ENCODE measurements around the gene RO60. TPM values are rescaled to one million over a fixed set of nuclear protein-coding genes. Genes with fewer than 3 reads are reported as not detected.

Gene RO60
- total RNA-seq, 1 donor from 2014 or later, result 144 TPM

DNA sequence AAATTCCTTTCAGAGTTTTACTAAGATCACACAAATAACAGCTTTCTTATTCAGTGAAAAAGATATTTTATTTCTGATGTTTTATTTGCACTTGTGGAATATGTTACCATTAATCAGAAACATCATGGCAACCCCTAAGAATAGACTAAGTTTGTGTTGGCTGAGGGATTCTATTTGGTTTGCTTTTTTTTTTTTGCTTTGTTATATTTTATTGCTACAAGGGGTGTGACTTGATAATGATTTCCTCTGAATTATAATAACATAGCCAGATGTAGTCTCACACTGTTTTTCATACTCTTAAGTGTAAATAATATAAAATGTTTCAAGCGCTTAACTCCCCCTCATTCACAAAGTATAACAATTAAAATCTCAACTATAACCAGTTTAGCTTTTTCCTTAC lies 25.9 kb downstream of the RO60 start:
- H3K9me3 Mint-ChIP-seq (ENCODE audit: unreplicated experiment), result no peaks in the 10 kb centered on the region
- H3K4me1 Mint-ChIP-seq (ENCODE audit: unreplicated experiment), result no peaks in the 10 kb centered on the region
- H3K36me3 Mint-ChIP-seq (ENCODE audit: low read depth, unreplicated experiment), result peaks cover 24% of the 10 kb centered on the region
- H3K27ac Mint-ChIP-seq (ENCODE audit: unreplicated experiment), result no peak overlapping the region
- H3K4me3 Mint-ChIP-seq (ENCODE audit: unreplicated experiment), result no peak overlapping the region
- DNase-seq (ENCODE audit: low spot score), result no peak
- no peaks in the 10 kb centered on the region for H3K27me3 Mint-ChIP-seq (ENCODE audit: unreplicated experiment)
- TF ChIP-seq CTCF (IDR thresholded peaks at IDR 0.05; ENCODE audit: unreplicated experiment), result no peak

DNA sequence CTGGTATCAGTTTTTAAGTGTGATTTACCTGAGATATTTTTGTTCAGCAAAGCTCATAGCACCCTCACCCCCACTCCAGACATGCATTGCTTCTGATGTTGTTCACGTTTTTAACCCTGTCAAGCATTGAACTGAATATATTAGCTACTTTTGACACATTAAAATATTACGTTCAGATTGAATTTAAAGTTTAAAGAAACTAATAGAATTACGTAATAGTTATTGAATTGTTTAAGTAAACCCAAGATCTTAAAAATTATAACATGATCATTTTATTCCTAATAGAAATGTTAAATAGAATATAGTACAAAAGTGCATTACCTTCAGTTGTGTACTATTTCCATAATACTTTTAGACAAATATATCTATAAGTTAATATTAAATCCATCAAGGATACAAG lies 26.9 kb downstream of the RO60 start:
- Mint-ChIP-seq H3K4me3 (ENCODE audit: unreplicated experiment) (no peak overlapping the region), H3K36me3 (ENCODE audit: low read depth, unreplicated experiment) (peaks cover 23% of the 10 kb centered on the region), H3K27ac (ENCODE audit: unreplicated experiment) (no peak overlapping the region), H3K4me1 (ENCODE audit: unreplicated experiment) (no peaks in the 10 kb centered on the region), H3K9me3 (ENCODE audit: unreplicated experiment) (no peaks in the 10 kb centered on the region), H3K27me3 (ENCODE audit: unreplicated experiment) (no peaks in the 10 kb centered on the region)
- DNase-seq (ENCODE audit: low spot score), result no peak
- no peak for TF ChIP-seq CTCF (IDR thresholded peaks at IDR 0.05; ENCODE audit: unreplicated experiment)

DNA sequence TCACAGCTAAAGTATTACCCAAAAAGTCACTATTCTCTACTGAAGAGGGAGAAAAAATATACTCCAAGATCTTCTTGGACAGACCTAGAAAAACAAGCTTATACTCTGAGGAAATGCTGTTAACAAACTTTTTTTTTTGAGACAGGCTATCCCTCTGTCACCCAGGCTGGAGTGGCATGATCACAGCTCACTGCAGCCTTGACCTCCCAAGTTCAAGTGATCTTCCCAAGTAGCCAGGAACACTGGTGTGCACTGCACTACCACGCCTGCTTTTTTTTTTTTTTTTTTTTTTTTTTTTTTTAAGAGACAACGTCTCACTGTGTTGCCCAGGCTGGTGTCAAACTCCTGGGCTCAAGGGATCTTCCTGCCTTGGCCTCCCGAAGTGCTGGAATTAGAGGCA lies 28.5 kb downstream of the RO60 start:
- H3K27me3 Mint-ChIP-seq (ENCODE audit: unreplicated experiment), result no peaks in the 10 kb centered on the region
- no peak overlapping the region for H3K4me3 Mint-ChIP-seq (ENCODE audit: unreplicated experiment)
- no peak for TF ChIP-seq CTCF (IDR thresholded peaks at IDR 0.05; ENCODE audit: unreplicated experiment)
- H3K9me3 Mint-ChIP-seq (ENCODE audit: unreplicated experiment), result no peaks in the 10 kb centered on the region
- no peaks in the 10 kb centered on the region for H3K4me1 Mint-ChIP-seq (ENCODE audit: unreplicated experiment)
- H3K27ac Mint-ChIP-seq (ENCODE audit: unreplicated experiment), result no peak overlapping the region
- no peak for DNase-seq (ENCODE audit: low spot score)
- peaks cover 14% of the 10 kb centered on the region for H3K36me3 Mint-ChIP-seq (ENCODE audit: low read depth, unreplicated experiment)

GRCh38 chr1:193090865-193091264 lies 31.5 kb downstream of the RO60 start:
- H3K9me3 Mint-ChIP-seq (ENCODE audit: unreplicated experiment), result no peaks in the 10 kb centered on the region
- H3K4me3 Mint-ChIP-seq (ENCODE audit: unreplicated experiment), result no peak overlapping the region
- no peaks in the 10 kb centered on the region for H3K4me1 Mint-ChIP-seq (ENCODE audit: unreplicated experiment)
- TF ChIP-seq CTCF (IDR thresholded peaks at IDR 0.05; ENCODE audit: unreplicated experiment), result no peak
- no peak for DNase-seq (ENCODE audit: low spot score)
- no peaks in the 10 kb centered on the region for H3K27me3 Mint-ChIP-seq (ENCODE audit: unreplicated experiment)
- H3K27ac Mint-ChIP-seq (ENCODE audit: unreplicated experiment), result no peak overlapping the region
- H3K36me3 Mint-ChIP-seq (ENCODE audit: low read depth, unreplicated experiment), result no peaks in the 10 kb centered on the region

DNA sequence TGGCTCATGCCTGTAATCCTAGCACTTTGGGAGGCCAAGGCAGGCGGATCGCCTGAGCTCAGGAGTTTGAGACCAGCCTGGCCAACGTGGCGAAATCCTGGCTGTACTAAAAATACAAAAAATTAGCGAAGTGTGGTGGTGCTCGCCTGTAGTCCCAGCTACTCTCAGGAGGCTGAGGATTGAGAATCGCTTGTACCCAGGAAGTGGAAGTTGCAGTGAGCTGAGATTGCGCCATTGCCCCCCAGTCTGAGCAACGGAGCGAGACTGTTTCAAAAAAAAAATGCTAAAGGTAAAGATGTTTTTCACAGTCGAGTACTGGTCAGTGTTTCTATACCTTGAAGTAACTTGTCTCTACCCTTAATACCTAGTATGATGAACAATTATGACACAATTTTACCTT lies 34.7 kb downstream of the RO60 start:
- no peak for TF ChIP-seq CTCF (IDR thresholded peaks at IDR 0.05; ENCODE audit: unreplicated experiment)
- Mint-ChIP-seq H3K36me3 (ENCODE audit: low read depth, unreplicated experiment) (peaks cover 4% of the 10 kb centered on the region), H3K4me3 (ENCODE audit: unreplicated experiment) (no peak overlapping the region), H3K27me3 (ENCODE audit: unreplicated experiment) (no peaks in the 10 kb centered on the region), H3K9me3 (ENCODE audit: unreplicated experiment) (no peaks in the 10 kb centered on the region), H3K27ac (ENCODE audit: unreplicated experiment) (no peak overlapping the region), H3K4me1 (ENCODE audit: unreplicated experiment) (no peaks in the 10 kb centered on the region)
- no peak for DNase-seq (ENCODE audit: low spot score)
